Hepatocyte (in vitro differentiated cells): Measurements from ENCODE around the gene ZNF254. TPM values are rescaled to one million over a fixed set of nuclear protein-coding genes. Genes with fewer than 3 reads are reported as not detected.

Source experiments
- DNase-seq: peaks from one replicate; pipeline ENCODE4 v3.0.0-alpha.2; 2016; ENCODE audit warnings: low spot score
- H2AFZ ChIP-seq: fragments of 200-600 bp; sonication (generic); 2 replicates; pipeline ENCODE4 v1.6.0; 2016; ENCODE audit warnings: antibody characterized with exemption, mild to moderate bottlenecking
- H3K27ac ChIP-seq: fragments of 200-600 bp; sonication (generic); 2 replicates; pipeline ENCODE4 v1.5.1; 2016; ENCODE audit warnings: mild to moderate bottlenecking
- H3K27me3 ChIP-seq: fragments of 200-600 bp; sonication (generic); 2 replicates; pipeline ENCODE4 v1.6.1; 2016
- H3K36me3 ChIP-seq: fragments of 200-600 bp; sonication (generic); replicated peaks from 2 replicates; pipeline ENCODE4 v1.5.1; 2016; ENCODE audit warnings: low read depth; ENCODE audit not compliant: insufficient read depth
- H3K4me1 ChIP-seq: fragments of 200-600 bp; sonication (generic); 2 replicates; pipeline ENCODE4 v1.5.1; 2016; ENCODE audit warnings: mild to moderate bottlenecking, moderate library complexity; ENCODE audit not compliant: insufficient read depth
- H3K4me2 ChIP-seq: fragments of 200-600 bp; sonication (generic); 2 replicates; pipeline ENCODE4 v1.6.0; 2016
- H3K4me3 ChIP-seq: fragments of 200-600 bp; sonication (generic); 2 replicates; pipeline ENCODE4 v1.5.1; 2016; ENCODE audit warnings: mild to moderate bottlenecking
- H3K79me2 ChIP-seq: fragments of 200-600 bp; sonication (generic); 2 replicates; pipeline ENCODE4 v1.6.0; 2017; ENCODE audit warnings: mild to moderate bottlenecking
- H3K9me2 ChIP-seq: fragments of 200-600 bp; sonication (generic); replicated peaks from 2 replicates; pipeline ENCODE4 v1.6.0; 2017; ENCODE audit warnings: mild to moderate bottlenecking; ENCODE audit not compliant: insufficient read depth
- H3K9me3 ChIP-seq: fragments of 200-600 bp; sonication (generic); 2 replicates; pipeline ENCODE4 v1.5.1; 2016; ENCODE audit warnings: low read depth, mild to moderate bottlenecking
- H4K20me1 ChIP-seq: fragments of 200-600 bp; sonication (generic); 2 replicates; pipeline ENCODE4 v1.6.0; 2016; ENCODE audit warnings: mild to moderate bottlenecking; ENCODE audit not compliant: insufficient read depth, poor library complexity, severe bottlenecking
- CTCF ChIP-seq: fragments of 200-600 bp; sonication (generic); IDR thresholded peaks from 2 replicates; pipeline ENCODE4 v1.5.1; 2016; ENCODE audit warnings: antibody characterized with exemption, mild to moderate bottlenecking; ENCODE audit not compliant: poor library complexity
- EZH2 ChIP-seq: fragments of 200-600 bp; sonication (generic); IDR thresholded peaks from 2 replicates; pipeline ENCODE4 v1.6.1; 2016; ENCODE audit warnings: antibody characterized with exemption, mild to moderate bottlenecking, borderline replicate concordance
- EZH2phosphoT487 ChIP-seq: fragments of 200-600 bp; sonication (generic); IDR thresholded peaks from one replicate; pipeline ENCODE4 v1.6.1; 2018; ENCODE audit warnings: antibody characterized with exemption, mild to moderate bottlenecking, low read depth, moderate library complexity; ENCODE audit not compliant: unreplicated experiment, severe bottlenecking
- WGBS: methylation state at CpG from one replicate; pipeline ENCODE4 v1.1.6; 2016; ENCODE audit warnings: low lambda C conversion rate; ENCODE audit errors: missing lambda C conversion rate; 5-methylcytosine and 5-hydroxymethylcytosine counted together
- polyA plus RNA-seq: library from polyadenylated mRNA; unstranded; fragments of >200 nt; fragmentation: Nextera tagmentation; extraction: Ambion mirVana; gene quantifications from 2 replicates; pipeline ENCODE4 v1.2.1, GENCODE V29; 2016
- total RNA-seq: library from RNA; depleted of rRNA; stranded (reverse); fragments of >200 nt; gene quantifications from 2 replicates; pipeline ENCODE4 v1.2.3, GENCODE V29; 2014

ZNF254 gene
- total and polyA plus RNA-seq, 2 experiments from 2014 or later: 8.5 to 30.1 TPM

DNA sequence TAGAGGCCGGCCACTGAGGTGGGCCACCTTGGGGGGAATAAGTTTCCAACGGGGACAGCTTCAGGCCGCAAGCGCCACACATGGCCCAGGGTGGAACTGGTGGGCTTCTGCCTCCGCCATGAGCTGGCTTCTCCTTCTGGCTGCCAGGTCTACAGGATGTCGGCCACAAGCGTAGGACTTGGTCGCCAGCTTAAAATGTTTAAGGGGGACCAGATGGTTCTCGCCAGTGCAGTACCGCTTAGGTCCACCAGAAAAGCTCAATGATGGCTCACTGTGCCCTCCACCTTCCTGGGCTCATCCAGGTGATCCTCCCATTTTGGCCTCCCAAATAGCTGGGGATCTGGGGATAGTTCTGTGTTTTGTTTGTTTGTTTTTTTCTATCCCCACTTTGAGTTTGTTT is 38.7 kb upstream of the ZNF254 start:
- Histone ChIP-seq H3K79me2 (peaks cover 36% of the 10 kb centered on the region), H4K20me1 (peaks cover 4% of the 10 kb centered on the region), H2AFZ (no peak overlapping the region), H3K4me3 (no peak overlapping the region), H3K4me2 (no peak overlapping the region), H3K4me1 (no peaks in the 10 kb centered on the region), H3K9me3 (no peaks in the 10 kb centered on the region), H3K27ac (no peak overlapping the region), H3K27me3 (no peaks in the 10 kb centered on the region), H3K36me3 (no peaks in the 10 kb centered on the region), H3K9me2 (no peaks in the 10 kb centered on the region)
- TF ChIP-seq EZH2phosphoT487 (no peak), CTCF (no peak)
- DNase-seq: no peak
- 99% methylated on average over 10 of the region's 10 CpGs for WGBS

DNA sequence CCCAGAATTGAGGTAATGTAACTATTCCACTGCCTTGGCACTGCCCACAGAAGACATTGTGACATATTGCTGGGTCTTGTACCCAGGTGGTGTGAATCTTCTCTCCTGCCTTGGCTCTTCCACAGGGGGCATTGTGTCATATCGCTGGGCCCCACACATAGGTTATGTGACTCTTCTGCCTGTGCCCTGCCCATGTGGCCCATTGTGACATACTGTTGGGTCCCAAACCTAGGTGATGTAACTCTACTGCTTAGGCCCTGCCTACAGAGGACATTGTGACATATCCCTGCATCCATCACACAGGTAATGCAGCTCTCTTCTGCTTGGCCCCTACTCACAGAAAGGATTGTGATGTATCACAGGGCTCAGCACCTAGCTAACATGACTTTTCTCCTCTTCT is 37.5 kb upstream of the ZNF254 start:
- Histone ChIP-seq H3K9me3 (no peaks in the 10 kb centered on the region), H3K9me2 (no peaks in the 10 kb centered on the region), H3K36me3 (no peaks in the 10 kb centered on the region), H3K4me3 (no peak overlapping the region), H3K4me1 (peaks cover 6% of the 10 kb centered on the region), H4K20me1 (peaks cover 4% of the 10 kb centered on the region), H3K4me2 (no peak overlapping the region), H3K27me3 (no peaks in the 10 kb centered on the region), H2AFZ (no peak overlapping the region), H3K79me2 (peaks cover 24% of the 10 kb centered on the region), H3K27ac (no peak overlapping the region)
- 100% methylated on average over 1 of the region's 1 CpG for WGBS
- DNase-seq: no peak
- TF ChIP-seq EZH2phosphoT487 (no peak), CTCF (no peak), EZH2 (no peak)

- Histone ChIP-seq H3K27me3 (no peaks in the 10 kb centered on the region), H3K4me3 (no peak overlapping the region), H3K9me3 (no peaks in the 10 kb centered on the region), H3K4me1 (peaks cover 6% of the 10 kb centered on the region), H3K36me3 (no peaks in the 10 kb centered on the region), H3K9me2 (no peaks in the 10 kb centered on the region), H3K79me2 (peaks cover 13% of the 10 kb centered on the region), H3K4me2 (no peak overlapping the region), H2AFZ (no peak overlapping the region), H3K27ac (no peak overlapping the region), H4K20me1 (peaks cover 4% of the 10 kb centered on the region)
- TF ChIP-seq EZH2phosphoT487 (no peak), CTCF (no peak), EZH2 (no peak)
- 98% methylated on average over 4 of the region's 4 CpGs for WGBS
- DNase-seq: no peak
Observed at GRCh38 chr19:24051516-24051915, 35.5 kb upstream of the ZNF254 start.

- 92% methylated on average over 3 of the region's 3 CpGs for WGBS
- Histone ChIP-seq H3K4me3 (no peak overlapping the region), H3K9me2 (no peaks in the 10 kb centered on the region), H4K20me1 (peaks cover 4% of the 10 kb centered on the region), H3K9me3 (no peaks in the 10 kb centered on the region), H3K79me2 (peaks cover 7% of the 10 kb centered on the region), H3K36me3 (no peaks in the 10 kb centered on the region), H3K27me3 (no peaks in the 10 kb centered on the region), H3K4me1 (peaks cover 6% of the 10 kb centered on the region), H2AFZ (no peak overlapping the region), H3K27ac (peak overlapping the region; percentile 86), H3K4me2 (no peak overlapping the region)
- TF ChIP-seq EZH2phosphoT487 (no peak), CTCF (no peak), EZH2 (no peak)
- DNase-seq: no peak
Observed at GRCh38 chr19:24052811-24053210, 34.2 kb upstream of the ZNF254 start.
